NB4 (cell line): ENCODE results near the gene TAF8.

Source experiments
- MYC ChIP-seq: IDR thresholded peaks from 2 replicates; pipeline ENCODE4 v1.6.1; 2011; ENCODE audit warnings: low read depth, low read length
- POLR2A ChIP-seq: IDR thresholded peaks from 2 replicates; pipeline ENCODE4 v1.6.1; 2011; ENCODE audit warnings: mild to moderate bottlenecking; ENCODE audit not compliant: insufficient read length; ENCODE audit errors: extremely low read depth

DNA sequence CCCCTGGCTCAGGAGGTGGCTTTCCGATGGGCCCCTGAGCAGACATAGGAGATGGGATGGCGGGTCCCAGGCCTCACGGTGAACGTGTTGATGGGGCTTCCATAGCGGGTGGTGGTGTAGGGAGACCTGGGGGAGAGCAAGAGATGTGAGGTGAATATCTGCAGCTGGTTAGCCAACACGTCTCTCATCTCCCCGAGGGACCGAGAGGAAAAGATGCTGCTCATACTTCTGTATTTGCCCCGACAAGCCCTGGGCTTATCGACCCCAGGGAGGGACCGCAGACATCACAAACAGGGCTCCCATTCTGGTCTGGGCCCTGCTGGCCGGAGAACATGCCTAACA is 53.4 kb downstream of the TAF8 start:
- TF ChIP-seq POLR2A (no peak), MYC (no peak)
